Lung (tissue), 12 donors: ENCODE data around the gene DTNB. TPM values are rescaled to one million over a fixed set of nuclear protein-coding genes. Genes with fewer than 3 reads are reported as not detected.
"Not testable (repeated sequence)": the region's sequence is repeated elsewhere in the genome, so short reads cannot be mapped to it uniquely, and the experiment has no call there.

Experiments used
- ATAC-seq: fragments of 200-7000 bp; cut with Tn5 transposase; one replicate; pipeline ENCODE4 v1.9.1; 2020; ENCODE audit warnings: moderate number of reproducible peaks; ENCODE audit not compliant: insufficient read depth, low FRiP score
- DNase-seq, 3 donors: peaks; one replicate each; pipeline ENCODE4 v3.0.0-alpha.2; 2013 to 2017
- H3K27ac ChIP-seq, 2 donors: one replicate each; pipeline ENCODE4 v1.5.1; 2013; ENCODE audit warnings: mild to moderate bottlenecking in 2 of 2, moderate library complexity in 2 of 2, control low read depth in 1 of 2, inconsistent platforms in 1 of 2, low read depth in 1 of 2, low read length in 1 of 2
- H3K27me3 ChIP-seq, 3 donors: one replicate each; pipeline ENCODE4 v1.5.1; 2013; ENCODE audit warnings: low read length in 2 of 3; ENCODE audit not compliant: control insufficient read depth in 3 of 3, insufficient read depth in 3 of 3
- H3K36me3 ChIP-seq, 4 donors: one replicate each; pipeline ENCODE4 v1.5.1; 2013; ENCODE audit warnings: low read length in 4 of 4, mild to moderate bottlenecking in 1 of 4, moderate library complexity in 1 of 4; ENCODE audit not compliant: control insufficient read depth in 4 of 4, insufficient read depth in 4 of 4
- H3K4me1 ChIP-seq, 5 donors: one replicate each; pipeline ENCODE4 v1.5.1; 2013; ENCODE audit warnings: low read length in 5 of 5, mild to moderate bottlenecking in 2 of 5, moderate library complexity in 1 of 5; ENCODE audit not compliant: control insufficient read depth in 5 of 5, insufficient read depth in 5 of 5
- H3K4me3 ChIP-seq: one replicate; pipeline ENCODE4 v1.5.1; 2013; ENCODE audit warnings: mild to moderate bottlenecking, control low read depth, moderate library complexity
- H3K9ac ChIP-seq, 2 donors: one replicate each; pipeline ENCODE4 v1.5.1; 2013; ENCODE audit warnings: low read length in 2 of 2, control low read depth in 1 of 2; ENCODE audit not compliant: insufficient read depth in 1 of 2
- H3K9me3 ChIP-seq, 4 donors: one replicate each; pipeline ENCODE4 v1.5.1; 2013; ENCODE audit warnings: low read length in 3 of 4, mild to moderate bottlenecking in 1 of 4, moderate library complexity in 1 of 4; ENCODE audit not compliant: control insufficient read depth in 4 of 4, insufficient read depth in 3 of 4
- WGBS, 2 donors: extraction: QIAGEN DNeasy Blood & Tissue Kit; methylation state at CpG; one replicate each; pipeline ENCODE4 v1.1.7; 2013; 5-methylcytosine and 5-hydroxymethylcytosine counted together
- polyA plus RNA-seq, 2 donors: library from polyadenylated mRNA; stranded (reverse); fragments of 200-250 nt; gene quantifications; one replicate each; pipeline ENCODE4 v1.2.1, GENCODE V29; 2013
- total RNA-seq, 2 donors: library from RNA; depleted of rRNA in 1 of 2; stranded (reverse); fragments of >200 nt in 1 of 2; gene quantifications; one replicate each; pipeline ENCODE4 v1.2.1, GENCODE V29; 2014 to 2021
- TF ChIP-seq, protein P1 (sequence below): IDR thresholded peaks from 2 replicates; pipeline ENCODE4 v1.5.1; 2012; ENCODE audit warnings: mild to moderate bottlenecking; ENCODE audit errors: control extremely low read depth, extremely low read depth
- donor health status: control.
- donor health status: control.
- donor health status: Bipolar disorder and iron deficiency.
- donor health status: healthy.
- donor health status: DM: yes; HTN: yes; CAD: no.

Gene DTNB
- total and polyA plus RNA-seq, 4 donors: 10.1 to 35.2 (median 20.4) TPM

- H3K36me3 ChIP-seq: no peaks in the 10 kb centered on the region
- ATAC-seq (no peak), DNase-seq (no peak)
- TF ChIP-seq, protein P1, sequence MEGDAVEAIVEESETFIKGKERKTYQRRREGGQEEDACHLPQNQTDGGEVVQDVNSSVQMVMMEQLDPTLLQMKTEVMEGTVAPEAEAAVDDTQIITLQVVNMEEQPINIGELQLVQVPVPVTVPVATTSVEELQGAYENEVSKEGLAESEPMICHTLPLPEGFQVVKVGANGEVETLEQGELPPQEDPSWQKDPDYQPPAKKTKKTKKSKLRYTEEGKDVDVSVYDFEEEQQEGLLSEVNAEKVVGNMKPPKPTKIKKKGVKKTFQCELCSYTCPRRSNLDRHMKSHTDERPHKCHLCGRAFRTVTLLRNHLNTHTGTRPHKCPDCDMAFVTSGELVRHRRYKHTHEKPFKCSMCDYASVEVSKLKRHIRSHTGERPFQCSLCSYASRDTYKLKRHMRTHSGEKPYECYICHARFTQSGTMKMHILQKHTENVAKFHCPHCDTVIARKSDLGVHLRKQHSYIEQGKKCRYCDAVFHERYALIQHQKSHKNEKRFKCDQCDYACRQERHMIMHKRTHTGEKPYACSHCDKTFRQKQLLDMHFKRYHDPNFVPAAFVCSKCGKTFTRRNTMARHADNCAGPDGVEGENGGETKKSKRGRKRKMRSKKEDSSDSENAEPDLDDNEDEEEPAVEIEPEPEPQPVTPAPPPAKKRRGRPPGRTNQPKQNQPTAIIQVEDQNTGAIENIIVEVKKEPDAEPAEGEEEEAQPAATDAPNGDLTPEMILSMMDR: no peak
- 91 to 95% methylated on average over 2 of the region's 2 CpGs for WGBS, 2 donors
- no peak overlapping the region for H3K9ac ChIP-seq
- H3K9me3 ChIP-seq: peaks cover 0 to 3% (median 0%) of the 10 kb centered on the region in 4 donors
- no peak overlapping the region for H3K27ac ChIP-seq
- H3K4me1 ChIP-seq: no peaks in the 10 kb centered on the region
- no peak overlapping the region for H3K4me3 ChIP-seq
- no peaks in the 10 kb centered on the region for H3K27me3 ChIP-seq
Observed at GRCh38 chr2:25709349-25709748, 36.0 kb upstream of the DTNB start.

DNA sequence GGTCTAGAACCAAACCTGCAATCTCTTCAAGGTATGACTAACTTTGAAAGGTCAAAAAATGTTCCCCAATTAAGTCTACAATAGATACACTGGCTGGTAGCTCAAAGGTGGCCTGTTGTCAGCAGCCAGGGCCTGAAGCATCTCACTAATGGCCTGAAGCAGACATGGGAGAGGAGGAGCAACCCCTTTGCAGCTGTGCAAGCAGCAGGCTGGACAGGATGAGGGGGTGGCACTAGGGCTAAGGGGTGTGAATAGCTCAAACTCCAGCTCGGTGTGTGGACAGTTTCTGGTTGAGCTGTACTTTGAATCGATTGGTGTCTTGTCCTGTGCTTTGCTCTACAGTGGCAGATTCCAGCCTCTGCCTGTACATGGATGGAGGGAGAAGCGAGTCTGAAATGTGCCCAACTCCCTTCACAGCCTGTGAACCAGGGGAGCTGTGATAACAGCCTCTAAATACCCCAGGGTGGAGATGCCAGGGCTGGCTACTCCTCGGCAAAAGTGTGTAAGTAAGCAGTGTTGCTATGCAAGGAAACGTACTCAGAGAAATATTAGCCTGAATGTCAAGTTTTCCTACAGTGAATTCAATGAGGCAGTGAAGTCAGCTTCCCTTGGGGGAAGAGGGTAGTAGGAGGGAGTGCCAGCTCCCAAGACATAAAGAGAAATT, 34.7 kb upstream of the DTNB start:
- DNase-seq: peak in 1 of 3 donors; percentile 15

DNA sequence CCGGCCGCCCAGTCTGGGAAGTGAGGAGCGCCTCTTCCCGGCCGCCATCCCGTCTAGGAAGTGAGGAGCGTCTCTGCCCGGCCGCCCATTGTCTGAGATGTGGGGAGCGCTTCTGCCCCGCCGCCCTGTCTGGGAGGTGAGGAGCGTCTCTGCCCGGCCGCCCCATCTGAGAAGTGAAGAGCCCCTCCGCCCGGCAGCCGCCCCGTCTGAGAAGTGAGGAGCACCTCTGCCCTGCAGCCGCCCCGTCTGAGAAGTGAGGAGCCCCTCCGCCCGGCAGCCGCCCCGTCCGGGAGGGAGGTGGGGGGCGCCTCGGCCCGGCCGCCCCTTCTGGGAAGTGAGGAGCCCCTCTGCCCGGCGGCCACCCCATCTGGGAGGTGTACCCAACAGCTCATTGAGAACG, 32.2 kb upstream of the DTNB start:
- H3K36me3 ChIP-seq, H3K4me1 ChIP-seq, H3K4me3 ChIP-seq, H3K9ac ChIP-seq, H3K9me3 ChIP-seq, H3K27me3 ChIP-seq, ATAC-seq, H3K27ac ChIP-seq, DNase-seq: not testable (repeated sequence)
- WGBS, 2 donors: 96 to 98% methylated on average over 33 of the region's 33 CpGs

More for the DNA sequence above, 34.7 kb upstream of the DTNB start:
- WGBS, 2 donors: 76 to 87% methylated on average over 5 of the region's 5 CpGs
- Histone ChIP-seq H3K36me3 (no peaks in the 10 kb centered on the region), H3K4me3 (no peak overlapping the region), H3K9me3 (peaks cover 0 to 3% (median 0%) of the 10 kb centered on the region in 4 donors), H3K27me3 (no peaks in the 10 kb centered on the region), H3K4me1 (no peaks in the 10 kb centered on the region), H3K27ac (no peak overlapping the region), H3K9ac (no peak overlapping the region)
- ATAC-seq: no peak
- TF ChIP-seq, protein P1: no peak

DNA sequence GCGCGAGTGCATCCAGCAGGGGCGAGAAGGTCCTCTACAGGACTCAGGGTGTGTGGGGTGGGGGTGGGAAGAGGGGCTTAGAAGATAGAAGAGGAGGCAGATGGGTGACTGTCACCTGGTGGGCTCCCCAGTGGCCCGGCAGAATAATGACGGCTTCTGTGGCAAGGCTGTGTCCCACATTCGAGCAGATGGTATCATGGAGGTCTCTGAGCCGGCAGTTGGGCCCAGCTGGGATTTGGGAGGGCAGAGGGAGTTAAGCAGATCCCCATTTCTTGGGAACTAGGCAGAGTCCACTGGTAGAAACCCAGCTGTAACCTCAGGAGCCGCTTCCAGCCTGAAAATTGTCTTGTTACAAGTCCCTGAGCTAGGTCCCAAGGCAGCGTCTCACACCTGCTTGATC, 28.4 kb upstream of the DTNB start:
- no peaks in the 10 kb centered on the region for H3K27me3 ChIP-seq
- TF ChIP-seq, protein P1: no peak
- H3K9me3 ChIP-seq: no peaks in the 10 kb centered on the region
- no peak overlapping the region for H3K4me3 ChIP-seq
- H3K36me3 ChIP-seq: no peaks in the 10 kb centered on the region
- DNase-seq (no peak), ATAC-seq (no peak)
- no peaks in the 10 kb centered on the region for H3K4me1 ChIP-seq
- WGBS, 2 donors: 87 to 90% methylated on average over 9 of the region's 9 CpGs
- no peak overlapping the region for H3K9ac ChIP-seq
- no peak overlapping the region for H3K27ac ChIP-seq
